Measurements from ENCODE around the gene GABRB1. TPM values are rescaled to one million over a fixed set of nuclear protein-coding genes. Genes with fewer than 3 reads are reported as not detected.

Gene GABRB1
- total and polyA plus RNA-seq, 2 experiments from 2014 or later: 0.26 to 0.97 TPM

- TF ChIP-seq ZNF462 (CRISPR knock-in tag; IDR thresholded peaks at IDR 0.05) (no peak), STAT1 (IDR thresholded peaks at IDR 0.05; ENCODE audit: unreplicated experiment) (no peak), ZNF114 (CRISPR knock-in tag; IDR thresholded peaks at IDR 0.05) (no peak)
These were observed 22.8 kb downstream of the GABRB1 start (continued) for GRCh38 chr4:47054130-47054529.

GRCh38 chr4:47057991-47058390 is 26.6 kb downstream of the GABRB1 start:
- H3K4me3 Mint-ChIP-seq: no peak overlapping the region
- no peaks in the 10 kb centered on the region; the same call in 2 of the 3 replicates for H3K4me1 Mint-ChIP-seq
- DNase-seq (ENCODE audit: low spot score) (no peak), ATAC-seq (no peak)
- 0 out of 2 replicates have a peak, but pooled peaks cover 6% of the 10 kb centered on the region for H3K4me1 ChIP-seq (ENCODE audit: insufficient read depth)
- H3K9me2 ChIP-seq (ENCODE audit: insufficient read depth): peaks cover 14% of the 10 kb centered on the region
- H3K4me2 ChIP-seq: no peak overlapping the region
- H3K27ac ChIP-seq (ENCODE audit: low read depth): no peak overlapping the region
- no peaks in the 10 kb centered on the region for H3K79me2 ChIP-seq (replicated peaks; ENCODE audit: insufficient read depth)
- no peak for TF ChIP-seq POLR2AphosphoS5 (IDR thresholded peaks at IDR 0.05; ENCODE audit: low read depth)
- no peak for TF ChIP-seq NANOG (IDR thresholded peaks at IDR 0.05; ENCODE audit: borderline replicate concordance)
- no peak for TF ChIP-seq STAT1 (IDR thresholded peaks at IDR 0.05; ENCODE audit: unreplicated experiment)
- TF ChIP-seq CTCF (conservative IDR thresholded peaks at IDR 0.05; ENCODE audit: low read depth in 2 of 2): no peak
- TF ChIP-seq ETS1 (IDR thresholded peaks at IDR 0.05): no peak
- no peaks in the 10 kb centered on the region for H3K27me3 ChIP-seq (ENCODE audit: insufficient read depth)
- H3K36me3 Mint-ChIP-seq (ENCODE audit: low read depth): no peaks in the 10 kb centered on the region
- H2AFZ ChIP-seq: no peak overlapping the region
- no peaks in the 10 kb centered on the region for H3K36me3 ChIP-seq (ENCODE audit: insufficient read depth)
- H3K9me3 Mint-ChIP-seq: no peaks in the 10 kb centered on the region
- peaks cover 2% of the 10 kb centered on the region for H3K27me3 Mint-ChIP-seq (ENCODE audit: insufficient read depth, low read depth, poor library complexity)
- H3F3A ChIP-seq (replicated peaks; ENCODE audit: low read depth): no peaks in the 10 kb centered on the region
- H3K4me3 ChIP-seq: no peak overlapping the region
- H4K20me1 ChIP-seq (replicated peaks; ENCODE audit: insufficient read depth): no peaks in the 10 kb centered on the region
- H3K27ac Mint-ChIP-seq: no peak overlapping the region

Measured in GM23338 (cell line).